HepG2 (cell line): ENCODE results near the gene CYB5A. TPM values are rescaled to one million over a fixed set of nuclear protein-coding genes. Genes with fewer than 3 reads are reported as not detected.

Experiments
- ATAC-seq: fragments of 200-7000 bp; cut with Tn5 transposase; 3 replicates; pipeline ENCODE4 v1.9.1; 2020; ENCODE audit warnings: mild to moderate bottlenecking, moderate library complexity
- BruUV-seq: library from RNA; stranded (reverse); fragments of 400-500 nt; replicated peaks from 2 replicates; lab custom pipeline; 2021; lab: Mats Ljungman, UMichigan
- CTCF ChIA-PET: fragments of 300-600 bp; formaldehyde crosslinking; extraction: SDS; loops from one replicate; lab custom pipeline; 2021; ENCODE audit warnings: low total read pairs, inconsistent platforms, low intra/inter-chr PET ratio; lab: Yijun Ruan, JAX
- POLR2A ChIA-PET: fragments of 350-600 bp; sonication (Branson Sonifier 250); formaldehyde crosslinking; loops from one replicate; lab custom pipeline; 2020; ENCODE audit warnings: antibody characterized with exemption, inconsistent platforms; lab: Yijun Ruan, JAX
- DNase-seq: peaks from one replicate; pipeline ENCODE4 v3.0.0-alpha.2; 2015; ENCODE audit warnings: low spot score
- FAIRE-seq: peaks from 3 replicates; lab custom pipeline; 2011; peaks lifted over from hg19 to GRCh38; lab: Jason Lieb, UNC
- H2AFZ ChIP-seq: one replicate; pipeline ENCODE4 v1.6.1; 2011; ENCODE audit warnings: low read length, inconsistent platforms
- H3K27ac ChIP-seq: fragments of 300-600 bp; 3 replicates; pipeline ENCODE4 v1.8.0; 2011; ENCODE audit warnings: mixed run types, mild to moderate bottlenecking, mixed read lengths, low read length, inconsistent platforms; ENCODE audit not compliant: insufficient read depth; ENCODE audit errors: extremely low read length
- H3K27me3 ChIP-seq, 2 experiments: fragments of 200-600 bp in 1 of 2; 2 replicates in 1 of 2; 3 replicates in 1 of 2; pipeline versions ENCODE4 v1.6.0 to v1.8.0; 2011; ENCODE audit warnings: low read length in 2 of 2, mild to moderate bottlenecking in 2 of 2, moderate library complexity in 2 of 2, inconsistent platforms in 1 of 2; ENCODE audit not compliant: insufficient read depth in 2 of 2, control insufficient read depth in 1 of 2
- H3K36me3 ChIP-seq, 2 experiments: fragments of 200-600 bp in 1 of 2; replicated peaks in 1 of 2; 2 replicates in 1 of 2; 3 replicates in 1 of 2; pipeline versions ENCODE4 v1.5.1 to v1.8.0; 2011; ENCODE audit warnings: low read length in 2 of 2, inconsistent platforms in 1 of 2; ENCODE audit not compliant: insufficient read depth in 2 of 2, control insufficient read depth in 1 of 2
- H3K4me1 ChIP-seq: 2 replicates; pipeline ENCODE4 v1.5.1; 2012; ENCODE audit warnings: low read length, inconsistent platforms; ENCODE audit not compliant: insufficient read depth
- H3K4me2 ChIP-seq: 2 replicates; pipeline ENCODE4 v1.6.0; 2011; ENCODE audit warnings: low read depth, low read length, inconsistent platforms
- H3K4me3 ChIP-seq, 3 experiments: fragments of 200-600 bp in 1 of 3; sonication (generic), shearing (Covaris generic) in 1 of 3; replicated peaks in 1 of 3; 2 replicates each; pipeline ENCODE4 v1.5.1; 2011 to 2016; ENCODE audit warnings: low read length in 3 of 3, inconsistent platforms in 2 of 3, low read depth in 2 of 3, mild to moderate bottlenecking in 2 of 3, control low read depth in 1 of 3, mixed read lengths in 1 of 3; ENCODE audit not compliant: insufficient read depth in 1 of 3
- H3K79me2 ChIP-seq: one replicate; pipeline ENCODE4 v1.6.1; 2011; ENCODE audit warnings: low read length, inconsistent platforms; ENCODE audit not compliant: insufficient read depth
- H3K9ac ChIP-seq: 2 replicates; pipeline ENCODE4 v1.6.0; 2011; ENCODE audit warnings: mild to moderate bottlenecking, low read depth, low read length, inconsistent platforms; ENCODE audit not compliant: insufficient read depth
- H3K9me3 ChIP-seq: 2 replicates; pipeline ENCODE4 v1.5.1; 2012; ENCODE audit warnings: mild to moderate bottlenecking, low read length
- H4K20me1 ChIP-seq: 2 replicates; pipeline ENCODE4 v1.6.0; 2011; ENCODE audit warnings: inconsistent platforms, mild to moderate bottlenecking, low read length, moderate library complexity; ENCODE audit not compliant: insufficient read depth
- CC2D1A ChIP-seq: sonication (generic); formaldehyde crosslinking; IDR thresholded peaks from 2 replicates; pipeline ENCODE4 v1.8.1; 2023; ENCODE audit warnings: mild to moderate bottlenecking, missing genetic modification reagents
- CEBPB ChIP-seq: IDR thresholded peaks from 2 replicates; pipeline ENCODE4 v1.6.1; 2011; ENCODE audit warnings: low read depth, low read length, improper control_type of control experiment, borderline replicate concordance
- CREB1 ChIP-seq, 2 experiments: fragments of 450-650 bp in 1 of 2; IDR thresholded peaks; 2 replicates each; pipeline ENCODE4 v1.6.1; 2016 to 2017; ENCODE audit warnings: control low read depth in 1 of 2, mild to moderate bottlenecking in 1 of 2, missing compliant biosample characterization in 1 of 2, missing genetic modification characterization in 1 of 2
- DNMT1 ChIP-seq: sonication (generic); formaldehyde crosslinking; IDR thresholded peaks from 2 replicates; pipeline ENCODE4 v1.5.1; 2020; ENCODE audit warnings: mild to moderate bottlenecking, missing genetic modification reagents
- FOXA3 ChIP-seq: IDR thresholded peaks from 2 replicates; pipeline ENCODE4 v1.6.1; 2016; ENCODE audit warnings: missing genetic modification reagents, missing compliant biosample characterization
- ONECUT2 ChIP-seq: sonication (generic); formaldehyde crosslinking; IDR thresholded peaks from 2 replicates; pipeline ENCODE4 v1.4.0; 2020; ENCODE audit warnings: missing genetic modification reagents
- RFX3 ChIP-seq: IDR thresholded peaks from 2 replicates; pipeline ENCODE4 v1.6.1; 2016; ENCODE audit warnings: missing biosample characterization, missing genetic modification reagents
- SNAI1 ChIP-seq: sonication (generic); formaldehyde crosslinking; IDR thresholded peaks from 2 replicates; pipeline ENCODE4 v1.5.0; 2020; ENCODE audit warnings: mild to moderate bottlenecking, missing genetic modification reagents, borderline replicate concordance
- ZMAT3 ChIP-seq: sonication (generic); formaldehyde crosslinking; conservative IDR thresholded peaks from 2 replicates; pipeline ENCODE4 v1.7.0; 2021; ENCODE audit warnings: missing genetic modification reagents
- ZNF263 ChIP-seq: sonication (generic); formaldehyde crosslinking; IDR thresholded peaks from 2 replicates; pipeline ENCODE4 v1.4.0; 2020; ENCODE audit warnings: missing genetic modification reagents
- ZNF460 ChIP-seq: sonication (generic); formaldehyde crosslinking; IDR thresholded peaks from 2 replicates; pipeline ENCODE4 v1.5.1; 2020; ENCODE audit warnings: missing genetic modification reagents, mild to moderate bottlenecking, borderline replicate concordance
- WGBS: methylation state at CpG from one replicate; pipeline ENCODE4 v1.1.6; 2017; ENCODE audit warnings: low lambda C conversion rate; 5-methylcytosine and 5-hydroxymethylcytosine counted together
- in situ Hi-C: cut with HindIII; loops from 2 replicates; pipeline ENCODE4 v1.10.0; 2017; ENCODE audit warnings: low pct_unique_long_range_greater_than_20kb; ENCODE audit not compliant: extremely low pct_ligation_motif_present
- intact Hi-C: fragments of 100-400 bp; cut with micrococcal nuclease; formaldehyde crosslinking; loops from one replicate; pipeline ENCODE4 v1.10.0; 2022; ENCODE audit not compliant: unreplicated experiment
- polyA plus RNA-seq, 8 experiments: library from polyadenylated mRNA; depleted of rRNA in 3 of 8; stranded (reverse) in 7 of 8; unstranded in 1 of 8; fragments of >200 nt; fragmentation: Illumina TruSeq in 4 of 8; extraction: Trizol in 4 of 8; gene quantifications; 2 replicates each; pipeline versions ENCODE4 v1.2.1 to v1.2.3, GENCODE V29; 2011 to 2016; ENCODE audit warnings: low read depth in 4 of 8, missing spikeins in 1 of 8, mixed read lengths in 1 of 8; ENCODE audit not compliant: insufficient read depth in 1 of 8
- total RNA-seq, 5 experiments: library from RNA; depleted of rRNA; stranded (reverse); fragments of >200 nt; fragmentation: Illumina TruSeq; extraction: Trizol; gene quantifications; 2 replicates each; pipeline ENCODE4 v1.2.3, GENCODE V29; 2016; ENCODE audit warnings: low read depth in 1 of 5

CYB5A gene
- total and polyA plus RNA-seq, 2 of the 13 experiments (the other 11 are each of a cell fraction or from before 2014, with no cell fraction given) = 215 to 356 TPM

- Histone ChIP-seq H2AFZ (no peak overlapping the region), H3K79me2 (no peaks in the 10 kb centered on the region), H4K20me1 (no peaks in the 10 kb centered on the region), H3K4me2 (no peak overlapping the region), H3K4me3 (no peak overlapping the region), H3K9me3 (no peaks in the 10 kb centered on the region), H3K4me1 (peaks cover 21% of the 10 kb centered on the region), H3K36me3 (no peaks in the 10 kb centered on the region), H3K27ac (no peak overlapping the region), H3K9ac (no peak overlapping the region), H3K27me3 (no peaks in the 10 kb centered on the region)
- intact Hi-C loops (loop anchor here (2.0 kb wide), 1 partner anchor 37 kb away; no protein-coding TSS in a partner anchor), in situ Hi-C loops (loop anchor here (5.0 kb wide), 1 partner anchor 132 kb away; no protein-coding TSS in a partner anchor)
- ATAC-seq (no peak), DNase-seq (no peak), FAIRE-seq (no peak)
- no peak for TF ChIP-seq FOXA3 (CRISPR knock-in tag)
- TF ChIP-seq CREB1 (IDR thresholded peaks at IDR 0.05) = no peak
- TF ChIP-seq CREB1 (CRISPR knock-in tag; IDR thresholded peaks at IDR 0.05) = no peak
- TF ChIP-seq RFX3 (CRISPR knock-in tag) = no peak
- no peak for TF ChIP-seq SNAI1 (CRISPR knock-in tag)
- TF ChIP-seq DNMT1 = no peak
- TF ChIP-seq ZMAT3 (CRISPR knock-in tag) = no peak
- no peak for TF ChIP-seq ZNF263
- no peak for TF ChIP-seq ONECUT2 (CRISPR knock-in tag)
- TF ChIP-seq CC2D1A (CRISPR knock-in tag) = no peak
- TF ChIP-seq CEBPB = no peak
- no peak for TF ChIP-seq ZNF460 (CRISPR knock-in tag)
- BruUV-seq = no TSS peak
- ChIA-PET CTCF (interaction anchor here (3.0 kb wide), 1 partner anchor 134 kb away, joined by 31 read pairs; no protein-coding TSS in a partner anchor), POLR2A (no interaction called here)
- 79% methylated on average over 1 of the region's 1 CpG for whole genome bisulfite sequencing
Measured at GRCh38 chr18:74329688-74330205, 38.0 kb upstream of the CYB5A start.
